Activated CD4-positive, alpha-beta T cell treated with anti-CD3 and anti-CD28 coated beads, Interleukin-2, amount 50 U/mL, for 24 hours (primary cell): Measurements from ENCODE around the gene PPP1R37.

Experiments
- DNase-seq, 2 donors: peaks; one replicate each; pipeline ENCODE4 v3.0.0-alpha.2; 2020; ENCODE audit warnings: low read depth in 1 of 2, low spot score in 1 of 2

The PPP1R37 gene

GRCh38 chr19:45186509-45187334, 93.7 kb downstream of the PPP1R37 start:
- DNase-seq: no peak

GRCh38 chr19:45187421-45188100, 94.6 kb downstream of the PPP1R37 start:
- no peak for DNase-seq

GRCh38 chr19:45189971-45190370, 97.0 kb downstream of the PPP1R37 start:
- no peak for DNase-seq

GRCh38 chr19:45191375-45191774, 98.4 kb downstream of the PPP1R37 start:
- DNase-seq: no peak

- no peak for DNase-seq
These were observed 102.8 kb downstream of the PPP1R37 start for GRCh38 chr19:45195764-45196163.
